CD4-positive, alpha-beta T cell (primary cell): ENCODE measurements around the gene PLEKHA4. TPM values are rescaled to one million over a fixed set of nuclear protein-coding genes. Genes with fewer than 3 reads are reported as not detected.
A peak's percentile ranks its signal among the peaks of the same experiment; 100 is the strongest.

ENCODE experiments used
- ATAC-seq: fragments of 200-7000 bp; cut with Tn5 transposase; one replicate; pipeline ENCODE4 v1.10.0; 2022; ENCODE audit warnings: mild to moderate bottlenecking; ENCODE audit not compliant: poor library complexity
- CTCF ChIA-PET: fragments of 350-600 bp; sonication (Branson Sonifier 250); formaldehyde crosslinking; loops from one replicate; lab custom pipeline; 2021; ENCODE audit warnings: antibody characterized with exemption, inconsistent platforms; lab: Charles Lee
- POLR2A ChIA-PET: fragments of 350-600 bp; sonication (Branson Sonifier 250); formaldehyde crosslinking; loops from one replicate; lab custom pipeline; 2021; ENCODE audit warnings: antibody characterized with exemption, inconsistent platforms; lab: Charles Lee
- DNase-seq, 14 experiments: peaks; one replicate each; pipeline ENCODE4 v3.0.0-alpha.2; 2013 to 2020; ENCODE audit warnings: mixed read lengths in 2 of 14
- H3K27ac ChIP-seq, 2 donors: one replicate each; pipeline versions ENCODE4 v1.5.1 to v1.7.0; 2013; ENCODE audit warnings: low read length in 2 of 2, low read depth in 1 of 2, mild to moderate bottlenecking in 1 of 2
- H3K27me3 ChIP-seq, 2 experiments: 1 replicate in 1 of 2; 2 replicates in 1 of 2; pipeline versions ENCODE4 v1.6.1 to v1.7.0; 2013; ENCODE audit warnings: low read length in 2 of 2, control low read depth in 1 of 2, mild to moderate bottlenecking in 1 of 2, moderate library complexity in 1 of 2; ENCODE audit not compliant: insufficient read depth in 2 of 2, control insufficient read depth in 1 of 2
- H3K36me3 ChIP-seq: one replicate; pipeline ENCODE4 v1.6.1; 2013; ENCODE audit warnings: low read length, control low read depth; ENCODE audit not compliant: insufficient read depth
- H3K4me1 ChIP-seq: one replicate; pipeline ENCODE4 v1.6.1; 2013; ENCODE audit warnings: low read length, control low read depth; ENCODE audit not compliant: insufficient read depth
- H3K4me3 ChIP-seq: one replicate; pipeline ENCODE4 v1.5.1; 2013; ENCODE audit warnings: mild to moderate bottlenecking, low read length, moderate library complexity
- H3K9me3 ChIP-seq, 2 experiments: 1 replicate in 1 of 2; 2 replicates in 1 of 2; pipeline versions ENCODE4 v1.6.1 to v1.7.0; 2013; ENCODE audit warnings: low read length in 2 of 2, mild to moderate bottlenecking in 2 of 2, control low read depth in 1 of 2, moderate library complexity in 1 of 2; ENCODE audit not compliant: control insufficient read depth in 1 of 2, insufficient read depth in 1 of 2
- H3K27ac Mint-ChIP-seq: one replicate; pipeline ENCODE4 v1.8.0; 2020; ENCODE audit warnings: mixed read lengths
- H3K27me3 Mint-ChIP-seq: one replicate; pipeline ENCODE4 v1.8.0; 2021; ENCODE audit warnings: mixed read lengths
- H3K36me3 Mint-ChIP-seq: one replicate; pipeline ENCODE4 v1.8.0; 2021; ENCODE audit warnings: low read depth, mixed read lengths
- H3K4me1 Mint-ChIP-seq: one replicate; pipeline ENCODE4 v1.8.0; 2021; ENCODE audit warnings: low read depth, mixed read lengths
- H3K4me3 Mint-ChIP-seq: one replicate; pipeline ENCODE4 v1.8.0; 2020; ENCODE audit warnings: mild to moderate bottlenecking, mixed read lengths
- H3K9me3 Mint-ChIP-seq: one replicate; pipeline ENCODE4 v1.8.0; 2020; ENCODE audit warnings: mixed read lengths
- intact Hi-C, 2 experiments: fragments of 100-400 bp; cut with DNase I in 1 of 2; cut with micrococcal nuclease in 1 of 2; formaldehyde crosslinking; loops; one replicate each; pipeline versions ENCODE4 v1.15.1 to v1.9.0; 2023 to 2025; cut with DNase I, micrococcal nuclease
- total RNA-seq, 174 experiments: library from RNA in 2 of 174; stranded (reverse) in 2 of 174; gene quantifications; one replicate each; pipeline ENCODE4 v1.2.3 and lab custom pipeline; 2021 to 2026
- TF ChIP-seq, protein P1 (sequence below): fragments of 200-600 bp; IDR thresholded peaks from one replicate; pipeline ENCODE4 v1.8.0; 2022; ENCODE audit warnings: antibody characterized with exemption, mild to moderate bottlenecking

Gene PLEKHA4
- total RNA-seq, 2 experiments from 2014 or later: 1.4 to 2.7 TPM

DNA sequence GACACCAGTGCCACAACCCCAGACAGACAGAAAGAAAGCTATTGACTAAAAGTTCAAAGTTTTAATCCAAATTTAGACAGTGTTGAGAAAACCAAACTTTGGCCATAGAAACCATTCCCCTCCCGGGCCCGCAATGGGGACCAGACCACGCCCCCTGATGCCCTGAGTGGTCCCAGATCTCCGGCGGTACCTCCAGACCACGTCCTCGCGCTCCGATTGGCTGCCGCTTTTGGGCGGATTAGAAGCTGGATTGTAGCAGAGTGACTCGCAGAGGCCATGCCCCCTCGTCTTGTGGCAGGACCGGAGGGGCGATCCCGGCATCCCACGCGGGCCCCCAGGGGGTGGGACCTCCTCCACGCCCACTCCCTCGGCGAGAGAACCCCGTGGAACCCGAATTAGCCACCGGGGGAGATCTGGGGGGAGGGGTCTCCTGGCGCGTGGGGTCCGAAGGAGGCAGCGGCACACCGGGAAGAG lies 31.3 kb downstream of the PLEKHA4 start:
- TF ChIP-seq, protein P1, sequence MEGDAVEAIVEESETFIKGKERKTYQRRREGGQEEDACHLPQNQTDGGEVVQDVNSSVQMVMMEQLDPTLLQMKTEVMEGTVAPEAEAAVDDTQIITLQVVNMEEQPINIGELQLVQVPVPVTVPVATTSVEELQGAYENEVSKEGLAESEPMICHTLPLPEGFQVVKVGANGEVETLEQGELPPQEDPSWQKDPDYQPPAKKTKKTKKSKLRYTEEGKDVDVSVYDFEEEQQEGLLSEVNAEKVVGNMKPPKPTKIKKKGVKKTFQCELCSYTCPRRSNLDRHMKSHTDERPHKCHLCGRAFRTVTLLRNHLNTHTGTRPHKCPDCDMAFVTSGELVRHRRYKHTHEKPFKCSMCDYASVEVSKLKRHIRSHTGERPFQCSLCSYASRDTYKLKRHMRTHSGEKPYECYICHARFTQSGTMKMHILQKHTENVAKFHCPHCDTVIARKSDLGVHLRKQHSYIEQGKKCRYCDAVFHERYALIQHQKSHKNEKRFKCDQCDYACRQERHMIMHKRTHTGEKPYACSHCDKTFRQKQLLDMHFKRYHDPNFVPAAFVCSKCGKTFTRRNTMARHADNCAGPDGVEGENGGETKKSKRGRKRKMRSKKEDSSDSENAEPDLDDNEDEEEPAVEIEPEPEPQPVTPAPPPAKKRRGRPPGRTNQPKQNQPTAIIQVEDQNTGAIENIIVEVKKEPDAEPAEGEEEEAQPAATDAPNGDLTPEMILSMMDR: no peak
- peak overlapping the region; percentile 86 for H3K4me3 Mint-ChIP-seq
- Histone ChIP-seq H3K4me1 (peaks cover 23% of the 10 kb centered on the region), H3K4me3 (peak overlapping the region; percentile 50), H3K27me3 (peaks cover 0 to 6% of the 10 kb centered on the region in 2 experiments), H3K9me3 (no peaks in the 10 kb centered on the region), H3K36me3 (no peaks in the 10 kb centered on the region), H3K27ac (no peak overlapping the region)
- intact Hi-C loops: loop anchor here in 1 of 2 experiments (5.0 kb wide), 1 partner anchor 190 kb away; the partner anchor contains the start of gene CA11
- H3K9me3 Mint-ChIP-seq: no peaks in the 10 kb centered on the region
- DNase-seq (peak; percentile 49 to 84 (median 72)), ATAC-seq (peak; percentile 78)
- ChIA-PET CTCF (interaction anchor here (0.8 to 2.4 kb wide), 5 partner anchors 39 to 191 kb away, joined by 3 to 13 read pairs (median 4); partner anchors contain the start of gene CA11), POLR2A (interaction anchor here (0.7 to 2.2 kb wide), 7 partner anchors 21 to 192 kb away, joined by 3 to 17 read pairs (median 3); partner anchors contain the start of gene RUVBL2)
- H3K36me3 Mint-ChIP-seq: no peaks in the 10 kb centered on the region
- H3K27me3 Mint-ChIP-seq: peaks cover 13% of the 10 kb centered on the region
- peak overlapping the region; percentile 69 for H3K27ac Mint-ChIP-seq
- H3K4me1 Mint-ChIP-seq: peaks cover 22% of the 10 kb centered on the region

DNA sequence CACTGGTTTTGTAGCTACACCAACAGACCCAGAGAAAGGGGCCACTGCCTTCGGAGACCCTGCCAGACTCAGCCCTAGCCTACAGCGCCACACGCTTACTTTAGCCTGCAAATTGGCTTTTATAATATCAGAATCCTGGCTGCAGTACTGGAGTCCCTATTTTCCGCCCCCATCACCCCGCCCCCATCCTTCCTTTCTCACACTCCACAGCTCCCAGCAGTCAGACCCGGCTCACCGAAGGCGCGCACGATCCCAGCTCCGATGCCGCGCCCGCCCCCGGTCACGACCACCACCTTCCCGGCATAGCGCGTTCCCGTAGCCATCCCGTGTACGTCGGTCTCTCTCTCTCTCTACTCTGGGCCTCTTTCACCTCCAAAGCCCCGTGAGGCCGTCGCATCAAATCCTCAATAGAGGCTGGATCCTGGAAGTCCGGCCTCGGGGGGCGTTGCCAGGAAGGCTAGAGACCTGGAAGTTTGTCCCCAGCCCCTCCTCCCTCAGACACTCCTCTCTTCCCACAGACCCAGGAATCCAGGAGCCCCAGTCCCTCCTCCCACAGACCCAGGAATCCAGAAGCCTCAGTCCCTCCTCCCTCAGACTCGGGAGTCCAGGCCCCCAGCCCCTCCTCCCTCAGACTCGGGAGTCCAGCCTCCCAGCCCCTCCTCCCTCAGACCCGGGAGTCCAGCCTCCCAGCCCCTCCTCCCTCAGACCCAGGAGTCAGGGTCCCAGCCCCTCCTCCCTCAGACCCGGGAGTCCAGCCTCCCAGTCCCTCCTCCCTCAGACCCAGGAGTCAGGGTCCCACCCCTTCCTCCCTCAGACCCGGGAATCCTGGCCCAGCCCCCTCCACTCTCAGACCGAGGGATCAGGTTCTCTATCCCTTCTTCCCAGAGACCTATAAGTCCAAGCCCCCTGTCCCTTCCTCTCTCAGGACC lies 32.1 kb downstream of the PLEKHA4 start, which contains the start of gene HSD17B14:
Gene HSD17B14 (minus strand): TSS at position 403 of the 929 bp plus-strand sequence. CDS start 80 bp downstream, at position 323.
- CTCF ChIA-PET: interaction anchor here (0.7 to 2.4 kb wide), 6 partner anchors 35 to 190 kb away, joined by 3 to 13 read pairs (median 4); partner anchors contain the start of gene CA11
- Histone ChIP-seq H3K36me3 (no peaks in the 10 kb centered on the region), H3K4me1 (peaks cover 23% of the 10 kb centered on the region), H3K27ac (no peak within 1 kb of the TSS), H3K4me3 (peak within 1 kb of the TSS; percentile 50), H3K9me3 (no peaks in the 10 kb centered on the region), H3K27me3 (peaks cover 0 to 6% of the 10 kb centered on the region in 2 experiments)
- Mint-ChIP-seq H3K4me1 (peaks cover 22% of the 10 kb centered on the region), H3K4me3 (peak within 1 kb of the TSS; percentile 92), H3K36me3 (no peaks in the 10 kb centered on the region), H3K27ac (peak within 1 kb of the TSS; percentile 73), H3K27me3 (peaks cover 13% of the 10 kb centered on the region), H3K9me3 (no peaks in the 10 kb centered on the region)
- TF ChIP-seq, protein P1: peak; percentile 40
- intact Hi-C loops: loop anchor here in 1 of 2 experiments (5.0 kb wide), 1 partner anchor 189 kb away; the partner anchor contains the start of gene CA11
- peak in 1 of 14 experiments; percentile 38 for DNase-seq
- POLR2A ChIA-PET: interaction anchor here (0.7 to 2.2 kb wide), 7 partner anchors 22 to 158 kb away, joined by 3 to 17 read pairs (median 3); partner anchors contain the start of gene RUVBL2
- no peak for ATAC-seq

DNA sequence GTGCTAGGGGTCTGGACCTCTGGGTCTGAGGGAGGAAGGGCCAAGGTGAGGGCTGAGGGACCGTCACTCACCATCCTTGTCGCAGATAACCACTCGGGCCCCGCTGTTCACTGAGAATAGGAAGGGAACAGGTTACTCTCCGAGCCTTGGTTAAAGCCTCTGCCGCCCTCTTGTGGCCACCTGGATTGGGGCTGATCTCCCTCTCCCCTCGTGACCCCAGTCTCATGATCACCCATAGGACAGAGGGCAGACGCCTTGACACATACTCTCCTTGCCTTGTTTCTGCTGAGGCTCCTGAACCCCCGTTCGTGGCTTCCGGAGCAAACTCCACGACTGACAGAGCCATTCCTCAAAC lies 32.7 kb downstream of the PLEKHA4 start:
- H3K36me3 Mint-ChIP-seq: no peaks in the 10 kb centered on the region
- Histone ChIP-seq H3K9me3 (no peaks in the 10 kb centered on the region), H3K4me1 (peaks cover 23% of the 10 kb centered on the region), H3K27me3 (peaks cover 0 to 6% of the 10 kb centered on the region in 2 experiments), H3K36me3 (no peaks in the 10 kb centered on the region), H3K27ac (no peak overlapping the region), H3K4me3 (peak overlapping the region; percentile 50)
- TF ChIP-seq, protein P1: peak; percentile 80
- H3K27me3 Mint-ChIP-seq: peaks cover 13% of the 10 kb centered on the region
- peak; percentile 88 to 98 (median 94) for DNase-seq
- peak overlapping the region; percentile 92 for H3K4me3 Mint-ChIP-seq
- H3K9me3 Mint-ChIP-seq: no peaks in the 10 kb centered on the region
- intact Hi-C loops: loop anchor here (1.0 to 5.0 kb wide), 4 partner anchors 40 to 189 kb away; partner anchors contain the start of gene CA11 (in 2 of the 2)
- peak; percentile 88 for ATAC-seq
- peak overlapping the region; percentile 73 for H3K27ac Mint-ChIP-seq
- POLR2A ChIA-PET: interaction anchor here (0.9 to 2.2 kb wide), 4 partner anchors 23 to 158 kb away, joined by 3 to 17 read pairs (median 3); partner anchors contain the start of gene RUVBL2
- CTCF ChIA-PET: interaction anchor here (0.7 to 2.4 kb wide), 5 partner anchors 34 to 135 kb away, joined by 3 to 13 read pairs (median 4); no protein-coding TSS in a partner anchor
- H3K4me1 Mint-ChIP-seq: peaks cover 22% of the 10 kb centered on the region
